Transverse colon (tissue), 4 donors: ENCODE data around the gene ADAM10. TPM values are rescaled to one million over a fixed set of nuclear protein-coding genes. Genes with fewer than 3 reads are reported as not detected.
"Not testable (repeated sequence)": the region's sequence is repeated elsewhere in the genome, so short reads cannot be mapped to it uniquely, and the experiment has no call there.

ENCODE experiments used
- DNase-seq: peaks from one replicate; pipeline ENCODE4 v3.0.0-alpha.2; 2019
- H3K27ac ChIP-seq, 4 donors: fragments of 200-600 bp; sonication (generic); 2 replicates each; pipeline ENCODE4 v1.5.1; 2016 to 2018; ENCODE audit warnings: inconsistent platforms in 4 of 4
- H3K27me3 ChIP-seq: fragments of 200-600 bp; sonication (generic); 2 replicates; pipeline ENCODE4 v1.5.1; 2017; ENCODE audit warnings: inconsistent platforms
- H3K36me3 ChIP-seq, 4 donors: fragments of 200-600 bp; sonication (generic); 2 replicates each; pipeline ENCODE4 v1.5.1; 2017 to 2019; ENCODE audit warnings: inconsistent platforms in 4 of 4
- H3K4me1 ChIP-seq, 4 donors: fragments of 200-600 bp; sonication (generic); 2 replicates each; pipeline ENCODE4 v1.5.1; 2017 to 2020; ENCODE audit warnings: inconsistent platforms in 4 of 4
- H3K4me3 ChIP-seq, 4 donors: fragments of 200-600 bp; sonication (generic); 1 replicate in 1 of 4; 2 replicates in 3 of 4; pipeline versions ENCODE4 v1.5.1 to v1.6.1; 2017 to 2019; ENCODE audit warnings: inconsistent platforms in 4 of 4
- H3K9me3 ChIP-seq, 2 donors: fragments of 200-600 bp; sonication (generic); 2 replicates each; pipeline ENCODE4 v1.5.1; 2017 to 2019; ENCODE audit warnings: inconsistent platforms in 2 of 2
- CTCF ChIP-seq, 5 experiments: fragments of 200-600 bp in 3 of 5; fragments of 450-650 bp in 2 of 5; sonication (generic) in 3 of 5; IDR thresholded peaks; 1 replicate in 2 of 5; 2 replicates in 3 of 5; pipeline ENCODE4 v1.5.1; 2016 to 2017; ENCODE audit warnings: antibody characterized with exemption in 5 of 5, inconsistent platforms in 3 of 5, mild to moderate bottlenecking in 2 of 5, moderate library complexity in 1 of 5
- EP300 ChIP-seq: sonication (generic); formaldehyde crosslinking; IDR thresholded peaks from one replicate; pipeline ENCODE4 v1.6.1; 2017; ENCODE audit warnings: antibody characterized with exemption, low read depth
- POLR2A ChIP-seq: fragments of 450-650 bp; IDR thresholded peaks from one replicate; pipeline ENCODE4 v1.6.1; 2016; ENCODE audit warnings: antibody characterized with exemption, mild to moderate bottlenecking, moderate library complexity
- POLR2AphosphoS5 ChIP-seq, 3 donors: sonication (generic); formaldehyde crosslinking; IDR thresholded peaks; one replicate each; pipeline ENCODE4 v1.6.1; 2016; ENCODE audit warnings: antibody characterized with exemption in 3 of 3
- WGBS, 2 donors: methylation state at CpG; one replicate each; pipeline ENCODE4 v1.1.5; 2018; ENCODE audit warnings: low coverage in 1 of 2; 5-methylcytosine and 5-hydroxymethylcytosine counted together
- in situ Hi-C, 4 donors: fragments of 200-750 bp; cut with MboI; loops; one replicate each; pipeline versions ENCODE4 v1.15.0 to v1.15.1; 2017; ENCODE audit warnings: low sequenced_read_pairs in 3 of 4, low pct_ligation_motif_present in 1 of 4, low pct_unique_long_range_greater_than_20kb in 1 of 4
- intact Hi-C: fragments of 100-400 bp; cut with DNase I; formaldehyde crosslinking; loops from one replicate; pipeline ENCODE4 v1.15.1; 2023; ENCODE audit warnings: low total_unique reads
- total RNA-seq, 4 donors: library from RNA; depleted of rRNA; stranded (reverse); fragments of >200 nt; gene quantifications; one replicate each; pipeline ENCODE4 v1.1.0, GENCODE V29; 2016

ADAM10 gene
- total RNA-seq, 4 donors from 2014 or later = 45.3 to 941 (median 69.1) TPM

GRCh38 chr15:58773024-58773423 lies 23.5 kb upstream of the ADAM10 start:
- 66 to 85% methylated on average over 4 of the region's 4 CpGs for WGBS, 2 donors
- Histone ChIP-seq H3K4me3 (peak overlapping the region in 3 of 4 donors; percentile 90 to 97 (median 93)), H3K4me1 (peaks cover 17 to 43% (median 27%) of the 10 kb centered on the region in 4 donors), H3K36me3 (no peaks in the 10 kb centered on the region), H3K27me3 (no peaks in the 10 kb centered on the region), H3K9me3 (no peaks in the 10 kb centered on the region), H3K27ac (peak overlapping the region in 3 of 4 donors; percentile 97 to 99 (median 99))
- in situ Hi-C loops = loop anchor here in 2 of 4 donors (25.0 kb wide), 2 partner anchors 511 to 536 kb away; no protein-coding TSS in a partner anchor
- no peak for DNase-seq
- no peak for TF ChIP-seq POLR2AphosphoS5 (IDR thresholded peaks at IDR 0.05)
- TF ChIP-seq CTCF (IDR thresholded peaks at IDR 0.05) = no peak
- no peak for TF ChIP-seq EP300
- TF ChIP-seq POLR2A = no peak
- intact Hi-C loops = no loop called here

DNA sequence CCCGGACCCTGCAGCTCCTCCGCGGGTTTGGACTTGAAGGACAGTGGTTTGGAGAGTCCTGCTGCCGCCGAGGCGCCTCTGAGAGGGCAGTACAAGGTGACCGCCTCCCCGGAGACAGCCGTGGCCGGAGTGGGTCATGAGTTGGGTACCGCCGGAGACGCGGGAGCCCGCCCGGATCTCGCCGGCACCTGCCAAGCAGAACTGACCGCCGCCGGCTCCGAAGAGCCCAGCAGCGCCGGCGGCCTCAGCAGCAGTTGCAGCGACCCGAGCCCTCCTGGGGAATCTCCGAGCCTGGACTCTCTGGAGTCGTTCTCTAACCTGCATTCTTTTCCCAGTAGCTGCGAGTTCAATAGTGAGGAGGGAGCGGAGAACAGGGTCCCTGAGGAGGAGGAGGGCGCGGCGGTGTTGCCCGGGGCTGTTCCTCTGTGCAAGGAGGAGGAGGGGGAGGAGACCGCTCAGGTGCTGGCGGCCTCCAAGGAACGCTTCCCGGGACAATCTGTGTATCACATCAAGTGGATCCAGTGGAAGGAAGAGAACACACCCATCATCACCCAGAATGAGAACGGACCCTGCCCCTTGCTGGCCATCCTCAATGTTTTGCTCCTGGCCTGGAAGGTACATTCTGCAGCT lies 22.2 kb upstream of the ADAM10 start:
- 1% methylated on average over 40 of the region's 40 CpGs; no CpG with 5 or more reads in 1 of the 2 donors for WGBS, 2 donors
- intact Hi-C loops (loop anchor here (1.0 kb wide), 1 partner anchor 162 kb away; the partner anchor contains the start of gene SLTM), in situ Hi-C loops (loop anchor here in 2 of 4 donors (25.0 kb wide), 2 partner anchors 509 to 534 kb away; no protein-coding TSS in a partner anchor)
- Histone ChIP-seq H3K9me3 (no peaks in the 10 kb centered on the region), H3K27me3 (no peaks in the 10 kb centered on the region), H3K36me3 (no peaks in the 10 kb centered on the region), H3K27ac (peak overlapping the region; percentile 97 to 99 (median 98)), H3K4me3 (peak overlapping the region; percentile 82 to 97 (median 92)), H3K4me1 (peaks cover 17 to 44% (median 27%) of the 10 kb centered on the region in 4 donors)
- DNase-seq = peak; percentile 54
- TF ChIP-seq POLR2AphosphoS5 (IDR thresholded peaks at IDR 0.05) (peak in 2 of 3 donors; percentile 32 to 47), CTCF (IDR thresholded peaks at IDR 0.05) (no peak)

- whole genome bisulfite sequencing, 2 donors = 0% methylated on average over 56 of the region's 75 CpGs; no CpG with 5 or more reads in 1 of the 2 donors
- TF ChIP-seq POLR2AphosphoS5 (IDR thresholded peaks at IDR 0.05) = peak; percentile 94 to 98 (median 95)
- TF ChIP-seq POLR2A = peak; percentile 94
- peak in 4 of 5 experiments; percentile 23 to 60 (median 32) for TF ChIP-seq CTCF (IDR thresholded peaks at IDR 0.05)
- no peak for TF ChIP-seq EP300
- DNase-seq = peak; percentile 98
- Histone ChIP-seq H3K9me3 (no peaks in the 10 kb centered on the region), H3K4me1 (peaks cover 17 to 47% (median 27%) of the 10 kb centered on the region in 4 donors), H3K36me3 (no peaks in the 10 kb centered on the region), H3K4me3 (peak within 1 kb of the TSS; percentile 82 to 97 (median 92)), H3K27ac (peak within 1 kb of the TSS; percentile 97 to 99 (median 98)), H3K27me3 (no peaks in the 10 kb centered on the region)
- intact Hi-C loops (loop anchor here (1.0 kb wide), 1 partner anchor 162 kb away; the partner anchor contains the start of gene SLTM), in situ Hi-C loops (loop anchor here in 2 of 4 donors (25.0 kb wide), 2 partner anchors 509 to 534 kb away; no protein-coding TSS in a partner anchor)
These were observed 21.5 kb upstream of the ADAM10 start, which contains the start of gene MINDY2 for GRCh38 chr15:58770857-58771620. Gene MINDY2, plus strand, starts transcription at chr15:58771302. Its CDS starts 94 bp downstream, at chr15:58771396.

DNA sequence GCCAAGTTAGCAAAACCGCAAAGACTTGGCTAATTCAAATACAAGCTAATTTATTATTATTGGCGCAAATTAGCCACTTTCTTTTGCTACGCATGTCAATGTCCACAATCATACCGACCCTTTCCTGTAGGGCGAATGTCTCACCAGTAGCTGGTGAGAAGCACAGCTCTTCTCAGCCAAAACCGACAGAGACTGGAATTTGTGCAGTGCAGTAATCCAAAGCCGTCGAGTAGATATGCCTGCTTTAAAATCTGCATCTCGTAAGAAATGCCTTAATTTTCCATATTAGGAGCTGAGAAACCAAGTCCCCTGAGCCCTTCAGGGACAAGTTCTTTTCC lies 21.0 kb upstream of the ADAM10 start:
- Histone ChIP-seq H3K9me3 (no peaks in the 10 kb centered on the region), H3K27me3 (no peaks in the 10 kb centered on the region), H3K4me3 (peak overlapping the region; percentile 21 to 97 (median 92)), H3K27ac (peak overlapping the region; percentile 97 to 99 (median 98)), H3K36me3 (no peaks in the 10 kb centered on the region), H3K4me1 (peaks cover 17 to 47% (median 27%) of the 10 kb centered on the region in 4 donors)
- in situ Hi-C loops = loop anchor here in 2 of 4 donors (25.0 kb wide), 2 partner anchors 508 to 533 kb away; no protein-coding TSS in a partner anchor
- intact Hi-C loops = no loop called here
- peak; percentile 16 for DNase-seq
- WGBS, 2 donors = 2 to 3% methylated on average over 5 to 9 of the region's 9 CpGs
- peak in 2 of 5 experiments; percentile 41 to 46 for TF ChIP-seq CTCF (IDR thresholded peaks at IDR 0.05)
- TF ChIP-seq POLR2A = no peak

GRCh38 chr15:58768601-58769004 lies 19.1 kb upstream of the ADAM10 start:
- H3K27ac ChIP-seq, H3K27me3 ChIP-seq, H3K9me3 ChIP-seq, intact Hi-C loops, H3K4me3 ChIP-seq, H3K36me3 ChIP-seq, DNase-seq: not testable (repeated sequence)
- in situ Hi-C loops = loop anchor here in 2 of 4 donors (25.0 kb wide), 2 partner anchors 506 to 531 kb away; no protein-coding TSS in a partner anchor
- WGBS, 2 donors = 86 to 90% methylated on average over 3 to 7 of the region's 7 CpGs
- H3K4me1 ChIP-seq = peaks cover 17 to 28% (median 21%) of the 10 kb centered on the region in 4 donors
